Stimulated activated CD8-positive, alpha-beta memory T cell treated with anti-CD3 and anti-CD28 coated beads, Interleukin-4, amount 100 ng/mL, for 4 hours (primary cell): Measurements from ENCODE around the gene HADHA.
"Not testable (repeated sequence)": the region's sequence is repeated elsewhere in the genome, so short reads cannot be mapped to it uniquely, and the experiment has no call there.

Source experiments
- DNase-seq, 2 donors: peaks; one replicate each; pipeline ENCODE4 v3.0.0-alpha.2; 2020; ENCODE audit warnings: low read depth in 2 of 2, low spot score in 1 of 2

The HADHA gene

DNA sequence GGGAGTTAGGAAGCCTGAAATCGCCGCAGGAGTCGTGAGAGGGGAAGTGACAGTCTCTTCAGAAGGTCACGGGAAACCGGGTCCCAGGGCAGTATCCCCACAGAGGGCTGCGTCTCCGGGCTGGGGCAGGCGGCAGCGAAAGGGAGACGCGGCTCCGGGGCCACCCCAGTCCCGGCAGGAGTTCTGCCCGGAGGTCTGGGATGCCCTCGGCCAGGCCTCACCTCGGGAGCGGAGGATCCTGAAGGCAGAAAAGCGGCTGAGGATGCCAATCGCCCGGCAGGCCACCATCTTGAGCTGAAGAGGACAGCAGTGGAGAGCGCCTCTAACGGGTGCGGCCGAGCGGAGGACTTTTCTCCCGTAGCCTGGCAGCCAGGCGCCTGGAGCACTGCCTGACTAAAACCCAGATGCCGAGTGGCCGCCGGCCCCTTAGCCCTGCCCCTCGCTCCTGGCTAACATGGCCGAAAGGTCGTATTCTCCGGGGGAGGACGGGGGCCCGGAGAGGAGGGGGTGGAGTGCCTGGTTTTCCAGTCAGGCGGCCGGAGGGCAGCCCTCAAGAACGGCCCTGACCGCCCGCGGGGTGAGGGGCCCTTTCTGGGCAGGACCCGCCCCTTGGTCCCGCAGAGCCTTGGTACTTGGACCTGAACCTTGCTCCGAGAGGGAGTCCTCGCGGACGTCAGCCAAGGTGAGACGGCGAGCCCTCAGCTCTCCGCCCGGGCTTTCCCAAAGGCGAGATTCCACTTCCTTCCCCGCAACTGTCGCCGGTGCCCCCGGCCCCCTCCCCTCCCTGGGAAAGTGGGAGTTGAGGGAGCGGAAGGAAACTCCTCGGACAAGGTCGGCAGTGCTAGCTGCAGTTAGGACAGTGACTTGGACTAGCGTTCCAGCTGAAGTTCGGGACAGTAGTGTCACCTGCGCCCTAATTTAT is at the start of gene HADHA, which contains the start of gene HADHB:
Gene HADHA (minus strand): TSS at position 324 of the 922 bp plus-strand sequence. CDS start 36 bp downstream, at position 288.
Gene HADHB (plus strand): TSS at position 631 of the 922 bp plus-strand sequence. CDS start 9,316 bp downstream, outside the sequence.
- peak; percentile 56 to 72 for DNase-seq

DNA sequence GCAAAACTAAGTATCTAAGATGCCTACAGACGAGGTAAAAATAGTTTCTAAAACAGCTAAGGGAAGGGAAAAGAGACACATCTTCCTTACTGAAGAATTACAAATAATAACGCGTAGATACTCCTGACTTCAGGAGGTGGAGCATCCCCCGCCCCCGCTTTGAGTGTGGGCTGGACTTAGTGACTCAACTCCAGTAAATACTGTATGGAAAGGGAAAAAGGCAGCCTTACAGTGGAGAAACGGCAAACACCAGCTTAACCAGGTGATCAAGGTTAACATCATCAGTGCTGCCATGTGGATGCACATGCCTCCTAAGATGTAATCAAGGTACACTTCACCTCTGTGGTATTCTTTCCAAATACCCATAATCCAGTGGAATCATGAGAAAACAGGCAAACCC is 48.2 kb upstream of the HADHA start:
- DNase-seq = no peak

DNA sequence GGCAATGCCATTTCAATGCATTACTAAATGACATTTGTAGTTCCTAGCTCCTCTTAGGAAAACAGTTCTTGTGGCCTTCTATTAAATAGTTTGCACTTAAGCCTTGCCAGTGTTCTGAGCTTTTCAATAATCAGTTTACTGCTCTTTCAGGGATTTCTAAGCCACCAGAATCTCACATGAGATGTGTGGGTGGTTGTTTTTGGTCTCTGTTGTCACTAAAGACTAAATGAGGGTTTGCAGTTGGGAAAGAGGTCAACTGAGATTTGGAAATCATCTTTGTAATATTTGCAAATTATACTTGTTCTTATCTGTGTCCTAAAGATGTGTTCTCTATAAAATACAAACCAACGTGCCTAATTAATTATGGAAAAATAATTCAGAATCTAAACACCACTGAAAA is 45.6 kb upstream of the HADHA start:
- DNase-seq = no peak

DNA sequence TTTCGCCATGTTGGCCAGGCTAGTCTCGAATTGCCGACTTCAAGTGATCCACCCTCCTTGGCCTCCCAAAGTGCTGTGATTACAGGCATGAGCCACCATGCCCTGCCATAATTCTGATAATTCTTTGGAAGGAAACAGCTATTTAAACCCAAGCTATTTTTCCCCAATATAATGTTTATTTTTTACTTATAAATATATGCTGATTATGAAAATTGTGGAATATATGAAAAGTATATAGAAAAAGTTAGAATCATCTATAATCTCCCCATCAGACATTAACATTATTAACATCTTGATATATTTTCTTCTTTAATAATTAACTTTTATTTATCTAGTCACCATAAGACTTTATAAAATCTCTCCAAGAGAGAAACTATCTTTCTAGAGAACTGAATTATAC is 41.5 kb upstream of the HADHA start:
- no peak for DNase-seq

DNA sequence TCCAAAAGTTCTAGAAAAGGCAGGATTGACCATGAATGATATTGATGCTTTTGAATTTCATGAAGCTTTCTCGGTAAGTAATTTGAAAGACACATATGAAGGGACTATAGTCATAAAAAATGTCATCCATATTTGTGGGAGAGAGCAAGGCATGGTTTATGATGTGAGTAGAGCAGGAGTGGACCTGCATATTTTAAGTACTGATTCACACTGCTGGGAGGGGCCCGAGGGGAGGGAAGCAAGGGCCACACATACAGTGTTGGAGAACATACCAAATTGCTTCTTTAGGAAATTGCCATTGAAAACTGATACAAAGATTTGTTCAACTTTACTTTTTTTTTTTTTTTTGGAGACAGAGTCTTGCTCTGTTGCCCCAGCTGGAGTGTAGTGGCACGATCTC is 39.7 kb upstream of the HADHA start:
- no peak for DNase-seq

DNA sequence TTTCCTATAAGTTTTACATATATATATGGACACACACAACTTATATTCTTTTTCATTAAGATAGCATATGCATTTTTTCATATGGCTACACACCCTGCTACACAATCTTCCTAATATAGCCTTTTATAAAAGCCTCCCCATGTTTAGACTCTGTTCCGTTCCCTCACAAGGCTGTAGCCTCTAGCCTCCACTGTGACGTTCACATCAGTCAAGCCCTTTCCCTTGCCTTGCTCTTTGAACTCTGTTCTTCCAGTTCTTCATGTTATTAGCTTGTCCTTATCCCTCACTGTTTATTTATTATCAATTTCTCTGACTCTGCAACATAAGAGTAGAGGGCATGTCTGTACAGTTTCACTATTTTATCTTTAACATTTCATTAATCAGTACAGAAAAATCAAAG is 39.2 kb upstream of the HADHA start:
- no peak for DNase-seq

DNA sequence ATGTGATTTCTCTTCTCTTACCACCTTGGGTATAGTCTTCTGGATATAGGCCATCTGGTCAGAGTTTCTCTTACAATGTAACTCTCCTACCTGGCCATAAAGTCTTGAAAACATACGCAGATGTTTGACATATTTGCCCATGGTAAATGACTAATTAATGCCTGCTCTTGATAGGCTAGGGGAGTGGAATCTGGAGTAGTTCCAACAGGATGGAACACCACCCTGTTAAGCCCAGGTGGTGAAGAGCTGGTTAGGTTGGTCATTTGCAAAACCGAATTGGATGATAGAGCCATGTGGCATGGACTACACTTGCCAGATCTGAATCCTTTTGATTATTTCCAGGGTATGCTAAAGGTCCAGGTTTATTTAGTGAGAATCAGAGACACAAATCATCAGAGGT is 36.8 kb upstream of the HADHA start:
- DNase-seq = no peak

DNA sequence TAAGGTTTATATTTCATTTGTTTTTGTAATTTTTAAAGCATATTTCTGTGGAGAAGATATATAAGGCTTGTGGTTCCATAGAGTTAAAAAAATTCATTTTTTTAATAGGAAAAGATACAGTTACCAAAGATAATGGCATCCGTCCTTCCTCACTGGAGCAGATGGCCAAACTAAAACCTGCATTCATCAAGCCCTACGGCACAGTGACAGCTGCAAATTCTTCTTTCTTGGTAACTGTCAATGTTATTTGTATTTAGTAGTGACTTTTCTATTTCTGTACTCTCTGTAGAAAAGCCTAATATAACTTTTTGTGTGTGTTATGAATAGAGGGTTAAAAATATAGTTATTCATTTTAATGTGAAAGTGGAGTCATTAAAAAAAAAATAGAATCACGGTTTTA is 35.5 kb upstream of the HADHA start:
- DNase-seq = no peak

DNA sequence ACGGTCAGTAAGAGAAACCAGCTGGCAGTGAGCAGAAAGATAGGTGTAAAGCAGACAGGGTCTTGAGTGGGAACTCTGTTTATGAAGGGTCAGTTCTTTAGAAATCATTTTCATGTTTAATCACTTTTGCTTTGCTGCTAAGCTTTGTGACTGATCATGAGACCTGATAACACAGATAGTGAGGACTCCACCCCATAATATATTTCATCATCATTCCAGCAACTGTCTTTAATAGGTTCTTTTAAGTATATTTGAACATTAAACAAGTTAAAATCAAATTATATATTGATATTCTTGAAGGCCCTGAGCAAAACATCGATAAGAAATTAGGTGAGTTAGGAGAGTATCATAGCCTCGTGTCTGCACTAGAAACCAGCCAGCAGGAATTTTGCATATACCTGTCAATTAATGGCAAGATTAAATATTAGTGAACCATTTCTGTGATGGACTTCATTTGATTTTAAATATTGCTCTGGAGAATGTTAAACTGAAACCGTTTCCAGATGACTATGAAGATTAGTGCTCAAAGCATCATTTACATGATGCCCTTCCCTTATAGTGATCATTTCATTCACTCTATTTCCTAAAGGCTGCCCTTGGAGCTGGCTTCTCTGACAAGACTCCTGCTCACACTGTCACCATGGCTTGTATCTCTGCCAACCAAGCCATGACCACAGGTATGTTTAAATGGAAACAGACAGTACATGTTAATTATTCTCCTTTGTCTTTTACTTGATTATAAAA is 32.2 kb upstream of the HADHA start:
- DNase-seq = no peak

DNA sequence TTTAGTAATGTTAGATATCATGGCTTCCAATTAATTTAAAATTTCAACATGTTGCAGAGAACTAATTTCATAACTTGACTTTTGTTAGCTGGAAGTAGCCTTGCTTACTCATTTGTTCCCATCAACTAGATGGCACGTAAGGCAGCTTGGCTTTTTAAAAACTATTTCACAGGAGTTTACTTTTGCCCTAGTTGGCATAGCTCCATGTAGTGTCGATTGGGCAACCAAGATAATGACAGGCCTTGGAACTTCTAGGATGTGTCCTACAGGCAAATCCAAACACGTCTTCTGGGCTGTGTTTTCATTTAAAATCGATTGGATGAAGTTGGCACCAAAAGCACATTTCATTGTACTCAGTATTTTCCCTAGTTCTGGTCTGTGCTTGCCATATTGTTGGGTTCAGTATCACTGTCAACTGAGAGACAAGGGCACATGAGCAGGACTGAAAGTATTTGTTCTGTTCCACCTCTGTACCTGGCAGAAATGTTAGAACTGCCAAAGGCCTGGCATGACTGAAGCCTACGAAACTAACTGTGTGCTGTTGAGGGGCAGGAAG is 29.7 kb upstream of the HADHA start:
- DNase-seq = no peak

DNA sequence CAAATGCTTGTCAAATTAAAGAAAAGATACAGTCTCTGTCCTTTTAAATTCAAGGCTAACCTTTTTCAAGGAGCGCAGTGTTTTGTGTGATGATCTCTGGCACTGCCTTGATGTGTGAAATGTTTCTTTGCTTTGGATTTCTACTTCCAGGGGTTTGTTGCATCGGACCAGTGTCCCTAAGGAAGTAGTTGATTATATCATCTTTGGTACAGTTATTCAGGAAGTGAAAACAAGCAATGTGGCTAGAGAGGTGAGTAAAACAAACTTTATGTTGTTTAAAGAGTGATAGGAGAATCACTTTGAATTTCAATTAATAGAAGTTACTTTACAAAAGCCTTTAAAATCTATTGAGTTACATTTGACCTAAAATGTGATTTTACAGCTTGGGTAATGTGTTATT is 29.1 kb upstream of the HADHA start:
- no peak for DNase-seq

DNA sequence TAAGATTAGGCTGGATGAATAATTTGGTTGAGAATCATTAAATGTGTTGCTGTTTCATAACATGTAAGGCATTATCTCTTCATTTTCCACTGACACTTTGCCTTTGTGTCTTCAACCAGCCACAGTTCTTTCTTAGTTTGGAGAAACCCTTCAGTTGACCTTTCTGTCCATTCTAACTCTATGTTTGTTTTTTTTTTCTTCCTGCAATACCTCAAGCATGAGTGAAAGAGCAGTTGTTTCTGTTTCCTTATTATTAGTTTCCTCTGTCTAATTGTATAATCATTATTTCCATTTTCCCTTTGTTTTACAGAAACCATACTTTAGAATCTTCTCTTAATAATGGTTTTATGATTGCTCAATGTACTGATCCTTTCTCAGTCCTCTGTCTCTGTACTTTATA is 25.9 kb upstream of the HADHA start:
- DNase-seq = no peak

DNA sequence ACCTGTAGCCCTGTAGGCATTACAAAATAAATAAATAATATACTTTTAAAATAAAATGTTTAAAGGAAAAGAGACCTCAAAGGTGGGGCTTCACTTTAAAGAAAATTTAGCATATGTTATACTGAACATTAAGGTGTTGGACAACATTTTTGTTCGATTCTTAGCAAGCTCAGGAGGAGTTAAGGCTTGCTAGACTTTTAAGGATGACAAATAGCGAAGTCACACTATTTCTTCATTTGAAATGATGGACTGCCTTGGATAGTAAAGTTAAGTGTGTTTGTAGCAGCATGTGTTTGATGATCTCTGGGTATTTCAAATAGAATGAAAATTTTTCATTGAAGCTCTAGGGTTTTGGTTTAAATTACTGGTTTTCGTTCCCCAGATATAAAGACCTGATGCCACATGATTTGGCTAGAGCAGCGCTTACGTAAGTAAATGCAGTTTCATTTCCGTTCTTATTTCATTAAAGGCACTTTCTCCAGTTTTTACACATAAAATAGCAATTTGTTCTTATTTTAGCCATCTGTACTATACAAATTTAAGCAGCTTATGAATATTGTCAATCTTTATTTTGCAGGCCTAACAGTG is 25.2 kb upstream of the HADHA start:
- no peak for DNase-seq

DNA sequence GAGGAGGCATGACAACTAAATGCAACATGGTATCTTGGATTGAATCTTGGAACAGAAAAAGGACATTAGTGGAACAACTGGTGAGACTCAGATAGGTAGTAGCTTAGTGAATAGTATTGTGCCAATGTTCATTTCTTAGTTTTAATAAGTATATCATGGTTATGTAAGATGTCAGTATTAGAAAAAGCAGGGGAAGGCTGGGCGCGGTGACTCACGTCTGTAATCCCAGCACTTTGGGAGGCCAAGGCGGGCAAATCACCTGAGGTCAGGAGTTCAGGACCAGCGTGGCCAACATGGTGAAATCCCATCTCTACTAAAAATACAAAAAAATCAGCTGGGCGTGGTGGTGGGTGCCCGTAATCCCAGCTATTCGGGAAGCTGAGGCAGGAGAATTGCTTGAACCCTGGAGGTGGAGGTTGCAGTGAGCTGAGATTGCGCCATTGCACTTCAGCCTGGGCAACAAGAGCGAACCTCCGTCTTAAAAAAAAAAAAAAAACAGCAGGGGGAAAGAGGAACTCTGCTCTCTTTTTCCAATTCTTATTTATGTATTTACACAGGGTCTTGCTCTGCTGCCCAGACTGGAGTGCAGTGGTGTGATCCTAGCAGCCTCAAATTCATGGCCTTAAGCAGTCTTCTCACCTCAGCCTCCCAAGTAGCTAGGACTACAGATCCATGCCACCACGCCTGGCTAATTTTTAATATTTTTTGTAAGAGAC is 24.4 kb upstream of the HADHA start:
- not testable (repeated sequence) for DNase-seq

DNA sequence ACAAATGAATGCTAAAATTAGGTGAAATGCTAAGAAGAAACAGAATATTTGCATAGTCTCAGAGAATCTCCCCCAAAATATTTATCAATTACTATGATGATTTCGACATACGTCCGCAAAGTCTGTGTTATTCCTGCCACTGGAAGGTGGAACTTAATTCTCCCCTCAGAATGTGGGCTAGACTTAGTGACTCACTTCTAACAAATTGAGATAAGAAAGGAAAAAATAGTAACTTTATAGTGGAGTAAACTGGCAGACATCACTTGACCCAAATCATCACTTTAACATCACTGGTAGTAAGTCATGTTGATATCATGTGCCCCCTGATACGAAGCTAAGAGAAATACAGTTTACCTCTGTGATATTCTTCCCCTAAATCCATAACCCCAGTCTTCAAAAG is 23.8 kb upstream of the HADHA start:
- DNase-seq = no peak

DNA sequence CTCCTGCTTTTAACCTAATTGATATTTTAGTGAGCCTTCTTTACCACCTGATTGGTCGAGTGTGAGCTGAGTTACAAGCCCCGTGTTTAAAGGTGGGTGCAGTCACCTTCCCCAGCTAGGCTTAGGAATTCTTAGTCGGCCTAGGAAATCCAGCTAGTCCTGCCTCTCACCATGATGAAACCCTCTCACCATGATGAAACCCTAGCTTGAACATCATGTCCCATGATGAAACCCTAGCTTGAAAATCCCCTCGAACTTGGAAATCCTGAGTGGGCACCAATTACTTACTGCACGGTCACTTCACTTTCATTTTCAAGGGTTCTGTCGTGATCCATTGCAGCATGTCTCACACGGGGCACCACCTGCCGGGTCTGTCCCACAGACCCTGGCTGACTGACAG is 14.4 kb upstream of the HADHA start:
- not testable (repeated sequence) for DNase-seq

DNA sequence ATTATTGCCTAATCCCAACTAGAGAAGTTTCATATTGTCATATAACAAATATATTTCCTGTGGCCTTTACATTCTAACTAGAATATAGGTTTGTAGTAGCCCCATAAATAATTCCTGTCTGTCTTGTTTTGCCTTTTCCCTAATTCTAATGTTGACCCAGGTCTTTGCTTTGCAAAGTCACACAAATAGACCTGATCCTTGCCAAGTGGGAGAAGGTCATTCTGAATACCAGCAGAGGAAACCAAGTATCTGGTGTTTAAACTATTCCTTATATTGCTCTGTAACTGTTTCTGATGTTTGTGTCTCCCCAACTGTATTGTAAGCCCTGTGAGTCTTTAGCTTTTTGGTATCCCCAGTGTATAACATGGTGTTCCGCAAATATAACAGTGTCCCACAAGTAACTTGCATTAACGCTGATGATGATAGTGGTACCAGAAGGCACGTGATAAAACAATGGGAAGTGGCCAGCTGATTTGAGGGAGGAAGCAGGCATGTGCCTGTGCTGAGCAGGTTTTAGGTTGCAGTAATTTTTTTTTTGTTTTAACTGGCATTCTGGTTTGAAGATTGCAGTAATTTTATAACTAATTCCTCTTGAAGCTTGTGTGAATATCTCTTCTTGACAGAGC is 11.4 kb upstream of the HADHA start:
- no peak for DNase-seq

DNA sequence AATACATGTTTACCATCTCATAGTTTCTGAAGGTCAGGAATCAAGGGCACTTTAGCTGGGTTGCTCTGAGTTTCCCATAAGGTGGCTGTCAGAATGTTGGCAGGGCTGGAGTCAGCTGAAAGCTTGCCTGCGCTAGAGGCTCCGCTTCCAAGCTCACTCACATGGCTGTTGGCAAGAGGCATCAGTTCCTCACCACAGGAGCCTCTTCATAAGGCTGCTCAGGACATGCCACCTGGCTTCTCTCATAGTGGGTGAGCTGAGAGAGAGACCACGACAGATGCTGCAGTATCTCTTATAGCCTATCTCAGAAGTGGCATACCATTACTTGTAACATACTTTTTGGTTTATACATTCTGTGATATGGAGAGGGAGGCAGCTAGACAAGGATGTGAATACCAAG is 7.5 kb upstream of the HADHA start:
- no peak for DNase-seq

DNA sequence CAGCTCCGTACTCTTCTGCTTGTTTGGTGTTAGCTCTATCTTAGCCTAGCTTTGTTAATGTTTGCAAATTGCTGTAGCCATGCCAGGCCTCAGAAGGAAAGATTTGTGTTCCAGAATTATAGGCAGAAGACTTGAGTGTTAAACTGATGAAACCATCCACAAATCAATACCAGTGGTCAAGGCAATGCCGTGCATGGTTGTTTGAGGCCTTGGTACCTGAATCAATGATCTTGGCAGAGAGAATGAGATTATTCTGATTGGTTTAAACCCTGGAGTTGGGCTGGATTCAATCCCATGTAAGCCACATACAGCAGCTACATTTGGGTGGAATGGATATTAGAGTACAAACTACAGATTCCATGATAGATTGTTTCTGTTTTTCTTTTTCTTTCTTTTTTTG is 5.2 kb upstream of the HADHA start:
- no peak for DNase-seq

DNA sequence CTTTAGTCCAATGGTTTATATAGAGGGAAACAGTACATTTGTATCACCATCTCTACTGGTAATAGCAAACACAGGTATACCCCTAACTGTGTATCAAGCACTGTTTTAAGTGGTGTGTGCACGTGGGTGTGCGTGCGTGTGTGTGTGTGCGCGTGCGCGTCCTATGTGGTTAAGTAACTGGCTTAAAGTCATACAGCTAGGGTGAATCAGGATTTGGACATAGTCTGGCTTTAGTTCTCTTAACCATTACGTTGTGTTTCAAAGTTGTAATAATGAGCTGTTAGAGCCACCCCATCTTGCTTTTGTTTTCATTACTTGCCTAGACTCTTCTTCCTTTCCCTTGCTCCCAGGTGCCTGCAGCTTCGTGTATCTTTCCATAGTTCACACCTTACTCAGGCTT is 2.4 kb upstream of the HADHA start:
- DNase-seq = no peak
